GM12878 (cell line): Measurements from ENCODE around the gene CIAPIN1. TPM values are rescaled to one million over a fixed set of nuclear protein-coding genes. Genes with fewer than 3 reads are reported as not detected.

Source experiments
- IKZF2 ChIP-seq, 2 experiments: fragments of 450-650 bp; IDR thresholded peaks; 2 replicates each; pipeline ENCODE4 v1.6.1; 2017; ENCODE audit warnings: mild to moderate bottlenecking in 2 of 2, moderate library complexity in 2 of 2
- JUNB ChIP-seq: IDR thresholded peaks from 2 replicates; pipeline ENCODE4 v1.6.1; 2016; ENCODE audit warnings: antibody characterized with exemption, mild to moderate bottlenecking
- MXI1 ChIP-seq: fragments of 150-350 bp; IDR thresholded peaks from 2 replicates; pipeline ENCODE4 v1.6.1; 2011; ENCODE audit warnings: low read depth, mild to moderate bottlenecking, inconsistent platforms, low read length, improper control_type of control experiment
- POLR2A ChIP-seq: IDR thresholded peaks from 2 replicates; pipeline ENCODE4 v1.6.1; 2011; ENCODE audit warnings: low read depth, mild to moderate bottlenecking, low read length
- polyA plus RNA-seq, 11 experiments: library from polyadenylated mRNA; depleted of rRNA in 4 of 11; unstranded in 6 of 11; stranded (reverse) in 5 of 11; fragments of >200 nt; fragmentation: Nextera tagmentation in 4 of 11; fragmentation: Illumina TruSeq in 1 of 11; extraction: Ambion mirVana in 4 of 11; extraction: Trizol in 1 of 11; gene quantifications; 1 replicate in 1 of 11; 2 replicates in 10 of 11; pipeline versions ENCODE4 v1.2.1 to v1.2.3, GENCODE V29; 2011 to 2016; ENCODE audit warnings: inconsistent platforms in 2 of 11, missing spikeins in 2 of 11, low read depth in 1 of 11
- total RNA-seq, 4 experiments: library from RNA; depleted of rRNA in 3 of 4; stranded (reverse); fragments of >200 nt in 3 of 4; fragmentation: Illumina TruSeq in 1 of 4; extraction: Trizol in 1 of 4; gene quantifications; 2 replicates each; pipeline versions ENCODE4 v1.2.1 to v1.2.3, GENCODE V29; 2013 to 2021
- TF ChIP-seq, protein P1 (sequence below): IDR thresholded peaks from 2 replicates; pipeline ENCODE4 v1.6.1; 2012; ENCODE audit warnings: mild to moderate bottlenecking, low read depth, low read length
- TF ChIP-seq, protein P2 (sequence below): fragments of 450-650 bp; IDR thresholded peaks from 2 replicates; pipeline ENCODE4 v1.6.1; 2018; ENCODE audit warnings: mild to moderate bottlenecking, low read depth, moderate library complexity; ENCODE audit not compliant: partially characterized antibody

CIAPIN1 gene
- total and polyA plus RNA-seq, 10 of the 15 experiments (the other 5 are each of a cell fraction or from before 2014, with no cell fraction given): 46.2 to 150 (median 54.3) TPM

GRCh38 chr16:57464523-57464922 lies 17.3 kb upstream of the CIAPIN1 start (continued):
- TF ChIP-seq, protein P1, sequence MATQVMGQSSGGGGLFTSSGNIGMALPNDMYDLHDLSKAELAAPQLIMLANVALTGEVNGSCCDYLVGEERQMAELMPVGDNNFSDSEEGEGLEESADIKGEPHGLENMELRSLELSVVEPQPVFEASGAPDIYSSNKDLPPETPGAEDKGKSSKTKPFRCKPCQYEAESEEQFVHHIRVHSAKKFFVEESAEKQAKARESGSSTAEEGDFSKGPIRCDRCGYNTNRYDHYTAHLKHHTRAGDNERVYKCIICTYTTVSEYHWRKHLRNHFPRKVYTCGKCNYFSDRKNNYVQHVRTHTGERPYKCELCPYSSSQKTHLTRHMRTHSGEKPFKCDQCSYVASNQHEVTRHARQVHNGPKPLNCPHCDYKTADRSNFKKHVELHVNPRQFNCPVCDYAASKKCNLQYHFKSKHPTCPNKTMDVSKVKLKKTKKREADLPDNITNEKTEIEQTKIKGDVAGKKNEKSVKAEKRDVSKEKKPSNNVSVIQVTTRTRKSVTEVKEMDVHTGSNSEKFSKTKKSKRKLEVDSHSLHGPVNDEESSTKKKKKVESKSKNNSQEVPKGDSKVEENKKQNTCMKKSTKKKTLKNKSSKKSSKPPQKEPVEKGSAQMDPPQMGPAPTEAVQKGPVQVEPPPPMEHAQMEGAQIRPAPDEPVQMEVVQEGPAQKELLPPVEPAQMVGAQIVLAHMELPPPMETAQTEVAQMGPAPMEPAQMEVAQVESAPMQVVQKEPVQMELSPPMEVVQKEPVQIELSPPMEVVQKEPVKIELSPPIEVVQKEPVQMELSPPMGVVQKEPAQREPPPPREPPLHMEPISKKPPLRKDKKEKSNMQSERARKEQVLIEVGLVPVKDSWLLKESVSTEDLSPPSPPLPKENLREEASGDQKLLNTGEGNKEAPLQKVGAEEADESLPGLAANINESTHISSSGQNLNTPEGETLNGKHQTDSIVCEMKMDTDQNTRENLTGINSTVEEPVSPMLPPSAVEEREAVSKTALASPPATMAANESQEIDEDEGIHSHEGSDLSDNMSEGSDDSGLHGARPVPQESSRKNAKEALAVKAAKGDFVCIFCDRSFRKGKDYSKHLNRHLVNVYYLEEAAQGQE: no peak
- TF ChIP-seq JUNB (no peak), POLR2A (no peak), MXI1 (no peak), IKZF2 (IDR thresholded peaks at IDR 0.05) (no peak)
- TF ChIP-seq, protein P2, sequence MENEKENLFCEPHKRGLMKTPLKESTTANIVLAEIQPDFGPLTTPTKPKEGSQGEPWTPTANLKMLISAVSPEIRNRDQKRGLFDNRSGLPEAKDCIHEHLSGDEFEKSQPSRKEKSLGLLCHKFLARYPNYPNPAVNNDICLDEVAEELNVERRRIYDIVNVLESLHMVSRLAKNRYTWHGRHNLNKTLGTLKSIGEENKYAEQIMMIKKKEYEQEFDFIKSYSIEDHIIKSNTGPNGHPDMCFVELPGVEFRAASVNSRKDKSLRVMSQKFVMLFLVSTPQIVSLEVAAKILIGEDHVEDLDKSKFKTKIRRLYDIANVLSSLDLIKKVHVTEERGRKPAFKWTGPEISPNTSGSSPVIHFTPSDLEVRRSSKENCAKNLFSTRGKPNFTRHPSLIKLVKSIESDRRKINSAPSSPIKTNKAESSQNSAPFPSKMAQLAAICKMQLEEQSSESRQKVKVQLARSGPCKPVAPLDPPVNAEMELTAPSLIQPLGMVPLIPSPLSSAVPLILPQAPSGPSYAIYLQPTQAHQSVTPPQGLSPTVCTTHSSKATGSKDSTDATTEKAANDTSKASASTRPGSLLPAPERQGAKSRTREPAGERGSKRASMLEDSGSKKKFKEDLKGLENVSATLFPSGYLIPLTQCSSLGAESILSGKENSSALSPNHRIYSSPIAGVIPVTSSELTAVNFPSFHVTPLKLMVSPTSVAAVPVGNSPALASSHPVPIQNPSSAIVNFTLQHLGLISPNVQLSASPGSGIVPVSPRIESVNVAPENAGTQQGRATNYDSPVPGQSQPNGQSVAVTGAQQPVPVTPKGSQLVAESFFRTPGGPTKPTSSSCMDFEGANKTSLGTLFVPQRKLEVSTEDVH: no peak
